HG02938 (cell line): ENCODE measurements around the gene ANAPC13.

ENCODE experiments used
- ATAC-seq: cut with Tn5 transposase; IDR thresholded peaks from one replicate; pipeline ENCODE4 v1.9.1; 2021; ENCODE audit warnings: mild to moderate bottlenecking, moderate library complexity; ENCODE audit not compliant: unreplicated experiment

ANAPC13 gene, protein sequence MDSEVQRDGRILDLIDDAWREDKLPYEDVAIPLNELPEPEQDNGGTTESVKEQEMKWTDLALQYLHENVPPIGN

DNA sequence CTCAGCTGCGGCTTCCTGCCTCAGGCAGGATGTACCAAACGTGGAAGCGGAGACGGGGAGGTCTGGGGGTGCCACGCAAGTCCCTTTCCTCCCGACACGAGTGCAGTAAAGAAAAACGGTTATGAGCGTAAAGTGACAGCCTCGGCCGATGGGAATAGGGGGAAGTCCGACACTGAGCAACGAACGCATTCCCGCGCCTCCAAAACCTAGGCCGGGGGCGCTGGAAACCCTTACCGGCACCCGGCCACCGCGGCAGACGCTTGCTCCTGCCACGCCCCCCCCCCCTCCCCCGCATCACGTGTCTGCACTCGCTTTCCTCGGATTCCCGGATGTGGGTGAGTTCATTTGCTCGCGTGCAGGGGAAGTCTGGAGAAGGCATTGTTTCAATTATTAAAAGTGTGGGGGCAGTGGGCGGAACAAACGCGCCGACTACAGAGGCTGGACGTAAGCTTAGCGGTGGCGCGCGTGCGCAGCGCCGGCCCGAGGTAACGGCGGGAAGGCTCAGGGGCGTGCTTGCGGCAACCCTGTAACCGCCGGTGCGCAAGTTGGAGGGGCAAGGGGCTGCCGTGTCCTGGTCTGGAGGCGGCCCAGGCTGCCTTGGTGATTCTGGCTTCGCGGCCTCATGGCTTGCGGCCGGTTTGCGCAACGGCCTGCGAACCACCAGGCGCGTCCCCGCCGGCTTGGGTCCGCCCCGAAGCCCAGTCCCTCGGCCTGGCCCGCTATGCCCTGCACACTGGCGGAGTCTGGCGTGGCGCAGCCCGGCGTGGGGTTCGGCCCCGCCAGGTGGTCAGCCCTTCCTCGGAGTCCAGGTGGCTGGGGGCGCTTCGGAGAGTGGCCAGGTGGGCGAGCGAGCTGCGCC lies at the start of gene ANAPC13, which contains the start of gene CEP63:
ANAPC13 (minus strand) TSS at position 268 of the 859 bp plus-strand sequence. CDS start 3,081 bp downstream, outside the sequence.
CEP63 (plus strand) TSS at position 340 of the 859 bp plus-strand sequence. CDS start 9,264 bp downstream, outside the sequence.
- peak; percentile 76 for ATAC-seq

DNA sequence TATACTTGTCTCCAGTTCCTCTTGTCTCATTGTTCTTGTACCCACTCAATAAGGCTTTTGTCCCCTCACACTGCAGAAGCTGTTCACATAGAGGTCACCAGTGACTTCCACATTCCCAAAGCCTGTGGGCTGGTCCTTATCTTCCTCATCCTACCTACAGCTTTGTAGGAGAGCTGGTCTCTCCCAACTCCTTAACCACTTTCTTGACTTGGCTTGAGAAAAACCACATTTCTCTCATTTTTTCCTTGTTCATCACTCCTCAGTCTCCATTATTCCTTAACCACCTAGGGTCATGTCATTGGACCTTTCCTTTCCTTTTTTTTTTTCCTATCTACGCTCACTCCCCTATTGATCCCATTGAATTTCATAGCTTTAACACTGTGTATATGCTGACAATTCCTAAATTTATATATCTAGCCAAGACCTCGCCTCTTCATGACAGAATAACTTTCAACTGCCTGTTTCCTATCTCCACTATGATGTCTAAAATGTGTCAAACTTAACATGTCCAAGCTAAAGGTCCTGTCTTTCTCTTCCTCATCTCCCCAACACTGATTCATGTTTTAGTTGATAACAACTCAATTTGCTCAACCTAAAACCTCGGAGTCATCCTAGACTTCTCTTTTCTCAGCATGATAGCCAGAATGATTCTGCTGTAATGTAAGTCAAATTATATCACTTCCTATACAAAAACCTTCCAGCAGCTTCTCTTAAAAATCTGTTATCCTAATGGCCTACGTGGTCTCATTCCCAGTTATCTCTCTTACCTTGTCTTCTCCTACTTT lies 49.6 kb upstream of the ANAPC13 start:
- no peak for ATAC-seq

DNA sequence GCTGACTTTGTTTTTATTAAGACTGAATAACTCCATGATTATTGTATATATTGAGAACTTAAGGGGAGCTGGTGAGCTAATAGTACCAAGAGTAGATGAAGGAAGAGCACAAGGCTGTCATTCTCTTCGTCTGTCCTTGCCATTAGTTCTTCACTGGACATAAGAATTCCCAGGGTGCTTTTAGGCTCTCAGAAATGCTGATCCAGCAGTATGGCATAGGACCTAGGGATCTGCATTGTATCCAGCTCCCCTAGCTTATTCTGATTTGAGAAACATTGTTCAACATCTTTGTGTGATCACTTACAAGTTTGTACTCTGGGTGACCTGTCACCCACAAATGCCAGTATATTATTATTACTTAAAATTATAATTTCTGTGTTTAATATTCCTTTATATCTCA lies 47.7 kb upstream of the ANAPC13 start:
- no peak for ATAC-seq

DNA sequence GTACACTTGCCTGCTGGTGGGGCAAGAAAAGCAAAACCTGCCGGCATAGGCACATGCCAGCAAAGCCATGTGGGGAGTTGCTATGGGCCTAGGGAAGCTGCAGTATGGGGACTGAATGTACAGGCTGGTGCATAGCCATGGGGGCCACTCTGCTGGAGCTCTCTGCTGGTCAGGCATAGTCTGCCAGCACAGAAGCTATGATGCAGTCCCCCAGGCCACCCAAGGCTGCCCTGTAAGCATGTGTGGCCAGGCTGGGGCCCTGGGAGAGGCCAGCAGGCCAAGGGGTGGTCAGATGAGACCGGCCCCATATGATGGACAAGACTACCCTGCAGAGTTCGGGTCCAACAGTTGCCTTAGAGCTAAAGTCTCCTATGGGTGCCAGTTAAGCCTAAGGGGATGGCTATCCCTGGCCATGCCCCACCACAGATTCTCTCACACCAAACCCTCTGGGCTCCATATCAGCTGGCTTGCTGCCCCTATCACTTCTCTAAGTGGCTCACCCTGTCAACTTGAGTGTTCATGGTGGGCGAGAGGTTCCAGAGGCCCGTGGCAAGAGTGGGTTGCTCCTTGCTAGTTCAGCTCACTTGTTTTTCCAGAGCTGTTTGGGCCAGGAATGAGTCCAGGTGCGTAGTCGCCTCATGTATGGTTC lies 41.9 kb upstream of the ANAPC13 start:
- ATAC-seq: no peak

DNA sequence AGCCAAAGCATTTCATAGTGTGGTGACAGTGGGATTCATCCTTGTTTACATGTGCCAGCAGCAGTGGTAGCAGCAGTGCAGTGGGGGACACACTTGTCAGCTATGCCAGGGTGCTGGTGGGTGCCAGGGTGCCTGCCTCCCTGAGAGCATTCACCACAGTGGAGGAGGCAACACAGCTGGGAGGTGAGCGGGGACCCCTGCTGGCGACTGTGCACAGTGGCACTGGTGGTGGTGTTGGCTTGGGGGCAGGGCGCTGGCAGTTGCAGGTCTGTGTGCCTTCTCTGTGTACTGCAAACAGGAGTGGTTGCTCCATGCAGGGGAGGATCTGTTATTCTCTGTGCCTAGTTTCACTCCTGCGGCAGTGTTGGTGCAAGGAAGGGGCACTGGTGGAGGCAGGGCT lies 41.3 kb upstream of the ANAPC13 start:
- ATAC-seq: no peak

DNA sequence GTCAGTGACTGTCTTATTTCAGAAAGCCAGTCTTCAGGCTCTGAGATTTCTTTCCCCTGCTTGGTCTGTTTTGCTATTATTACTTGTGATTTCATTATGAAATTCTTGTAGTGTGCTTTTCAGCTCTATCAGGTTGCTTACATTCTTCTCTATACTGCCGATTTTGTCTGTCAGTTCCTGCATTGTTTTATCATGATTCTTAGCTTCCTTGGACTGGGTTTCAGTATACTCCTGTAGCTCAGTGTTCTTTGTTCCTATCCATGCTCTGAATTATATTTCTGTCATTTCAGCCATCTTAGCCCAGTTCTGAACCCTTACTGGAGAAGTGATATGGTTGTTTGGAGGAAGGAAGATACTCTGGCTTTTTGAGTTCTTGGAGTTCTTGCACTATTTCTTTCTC lies 40.5 kb upstream of the ANAPC13 start:
- no peak for ATAC-seq

DNA sequence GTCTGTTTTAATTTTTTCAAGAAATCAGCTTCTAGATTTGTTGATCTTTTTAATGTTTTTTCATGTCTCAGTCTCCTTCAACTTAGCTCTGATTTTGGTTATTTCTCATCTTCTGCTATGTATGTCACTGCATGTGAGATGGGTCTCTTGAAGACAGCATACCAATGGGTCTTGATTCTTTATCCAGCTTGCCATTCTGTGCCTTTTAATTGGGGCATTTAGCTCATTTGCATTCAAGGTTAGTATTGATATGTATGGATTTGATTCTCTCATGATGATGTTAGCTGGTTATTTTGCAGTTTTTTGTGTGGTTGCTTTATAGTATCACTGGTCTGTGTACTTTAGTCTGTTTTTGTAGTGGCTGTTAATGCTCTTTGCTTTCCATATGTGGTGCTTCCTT lies 39.5 kb upstream of the ANAPC13 start:
- no peak for ATAC-seq

DNA sequence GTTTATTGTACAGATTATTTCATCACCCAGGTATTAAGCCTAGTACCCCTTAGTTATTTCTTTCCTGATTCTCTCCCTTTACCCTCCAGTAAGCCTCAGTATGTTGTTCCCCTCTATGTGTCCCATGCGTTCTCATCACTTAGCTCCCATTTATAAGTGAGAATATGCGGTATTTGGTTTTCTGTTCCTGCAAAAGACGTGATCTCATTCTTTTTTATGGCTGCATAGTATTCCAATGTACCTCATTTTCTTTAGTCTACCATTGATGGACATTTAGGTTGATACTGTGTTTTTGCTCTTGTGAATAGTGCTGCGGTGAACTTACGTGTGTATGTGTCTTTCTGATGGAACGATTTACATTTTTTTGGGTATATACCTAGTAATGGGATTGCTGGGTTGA lies 36.8 kb upstream of the ANAPC13 start:
- no peak for ATAC-seq

DNA sequence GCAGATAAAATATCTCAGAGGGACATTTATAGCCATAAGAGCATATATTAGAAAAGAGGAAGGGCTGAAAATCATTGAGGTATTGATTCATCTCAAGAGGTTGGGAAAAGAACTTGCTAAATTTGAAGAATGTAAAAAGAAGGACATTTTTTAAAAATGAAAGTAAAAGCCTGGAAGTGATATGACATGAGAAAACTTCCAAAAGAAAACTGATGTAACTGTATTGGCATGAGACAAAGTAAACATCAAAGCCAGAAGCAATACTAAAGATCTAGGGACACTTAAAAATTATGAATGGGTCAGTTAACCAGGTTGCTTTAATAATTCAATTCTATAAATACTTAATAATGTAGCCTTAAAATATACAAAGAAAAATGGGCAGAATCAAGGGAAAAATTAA lies 32.0 kb upstream of the ANAPC13 start:
- no peak for ATAC-seq

DNA sequence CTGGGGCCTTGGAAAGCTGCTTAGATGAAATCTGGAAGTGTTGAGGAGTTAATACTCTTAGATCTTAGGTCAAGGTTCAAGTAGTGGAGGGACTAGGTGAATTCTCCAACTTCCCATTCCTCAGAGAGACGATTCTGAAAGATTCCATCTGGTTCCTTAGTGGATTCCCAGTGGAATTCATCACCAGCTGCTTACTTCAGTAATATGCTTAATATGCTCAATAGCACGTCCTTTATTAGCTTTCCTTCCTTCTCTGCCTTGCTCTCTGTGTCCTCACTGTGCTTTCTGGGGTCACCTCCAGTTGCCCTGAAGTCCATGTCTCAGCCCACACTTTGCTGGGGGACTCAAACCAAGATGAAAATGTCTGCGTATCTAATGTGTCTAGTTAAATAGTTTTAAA lies 31.1 kb upstream of the ANAPC13 start:
- no peak for ATAC-seq

DNA sequence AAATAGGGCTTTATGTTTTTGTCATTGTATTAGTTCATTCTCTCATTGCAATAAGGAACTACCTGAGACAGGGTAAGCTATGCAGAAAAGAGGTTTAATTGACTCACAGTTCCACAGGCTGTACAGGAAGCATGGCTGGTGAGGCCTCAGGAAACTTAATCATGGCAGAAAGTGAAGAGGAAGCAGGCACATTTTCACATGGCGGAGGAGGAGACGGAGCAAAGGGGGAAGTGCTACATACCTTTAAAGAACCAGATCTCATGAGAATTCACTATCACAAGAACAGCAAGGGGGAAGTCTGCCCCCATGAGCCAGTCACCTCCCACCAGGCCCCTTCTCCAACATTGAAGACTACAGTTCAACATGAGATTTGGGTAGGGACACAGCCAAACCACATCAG lies 25.7 kb upstream of the ANAPC13 start:
- ATAC-seq: no peak

DNA sequence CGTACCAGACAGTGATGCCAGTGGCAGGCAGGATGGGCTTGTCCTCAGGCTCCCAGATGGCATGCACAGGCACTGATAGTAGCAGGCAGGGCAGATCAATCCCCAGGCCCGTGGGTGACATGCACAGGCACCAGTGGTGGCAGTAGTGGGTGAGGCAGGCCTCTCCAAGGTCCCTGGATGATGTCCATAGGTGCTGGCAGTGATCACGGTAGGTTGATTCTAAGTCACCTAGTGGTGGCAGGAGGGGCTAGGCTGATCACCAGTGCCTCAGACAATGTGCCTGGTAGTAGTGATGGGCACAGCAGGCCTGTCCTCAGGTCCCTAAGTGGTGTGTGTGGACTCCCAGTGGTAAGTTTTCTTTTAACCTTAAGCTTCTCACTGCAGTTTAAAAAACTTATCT lies 19.7 kb upstream of the ANAPC13 start:
- ATAC-seq: no peak

DNA sequence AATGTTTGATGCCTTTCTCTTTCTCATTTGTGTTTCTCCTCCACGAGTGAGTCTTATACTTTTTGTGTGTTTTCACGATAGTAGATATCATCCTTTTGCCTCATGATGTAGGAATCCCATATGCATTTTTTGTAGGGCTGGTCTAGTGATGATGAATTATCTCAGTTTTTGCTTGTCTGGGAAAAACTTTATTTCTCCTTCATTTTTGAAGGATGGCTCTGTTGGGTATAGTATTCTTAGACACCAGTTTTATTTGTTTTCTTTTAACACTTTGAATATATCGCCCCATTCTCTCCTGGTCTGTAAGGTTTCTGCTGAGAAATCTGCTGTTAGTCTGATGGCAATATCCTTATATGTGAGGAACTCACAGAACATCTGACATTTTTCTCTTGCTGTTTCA lies 18.3 kb upstream of the ANAPC13 start:
- no peak for ATAC-seq

DNA sequence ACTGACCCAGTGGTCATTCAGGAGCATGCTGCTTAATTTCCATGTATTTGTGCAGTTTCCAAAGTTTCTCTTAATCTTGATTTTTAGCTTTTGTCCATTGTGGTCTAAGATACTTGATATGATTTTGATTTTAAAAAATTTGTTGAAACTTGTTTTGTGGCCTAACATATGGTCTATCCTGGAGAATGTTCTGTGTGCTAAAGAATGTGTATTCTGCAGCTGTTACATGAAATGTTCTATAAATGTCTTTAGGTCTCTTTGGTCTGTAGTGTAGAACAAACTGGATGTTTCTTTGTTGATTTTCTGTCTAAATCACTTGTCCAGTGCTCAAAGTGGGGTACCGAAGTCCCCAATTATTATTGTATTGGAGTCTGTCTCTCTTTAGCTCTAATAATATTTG lies 17.5 kb upstream of the ANAPC13 start:
- no peak for ATAC-seq

DNA sequence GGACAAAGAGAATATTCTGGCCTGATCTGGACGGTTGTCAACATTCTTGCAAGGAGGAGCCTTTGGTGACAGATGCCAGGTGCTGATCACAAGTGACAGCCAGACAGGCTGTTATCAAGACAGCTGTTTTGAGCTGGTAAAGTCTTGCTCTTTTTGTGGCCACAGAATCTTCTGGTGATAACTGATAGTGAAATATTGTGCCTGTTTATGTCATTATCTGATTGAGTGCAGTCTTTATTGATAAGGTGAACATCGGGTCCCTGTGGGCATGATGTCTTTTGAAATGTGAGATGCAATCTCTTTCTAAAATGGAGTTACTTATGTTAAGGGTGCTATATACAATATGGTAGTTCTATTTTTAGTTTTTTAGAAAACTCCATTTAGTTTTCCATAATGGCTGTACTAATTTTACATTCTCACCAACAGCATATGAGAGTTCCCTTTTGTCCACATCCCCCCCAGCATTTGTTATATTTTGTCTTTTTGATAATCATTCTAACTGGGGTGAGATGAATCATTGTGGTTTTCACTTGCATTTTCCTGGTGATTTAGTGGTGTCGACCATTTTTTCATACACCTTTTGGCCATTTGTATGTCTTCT lies 10.8 kb upstream of the ANAPC13 start:
- ATAC-seq: no peak

DNA sequence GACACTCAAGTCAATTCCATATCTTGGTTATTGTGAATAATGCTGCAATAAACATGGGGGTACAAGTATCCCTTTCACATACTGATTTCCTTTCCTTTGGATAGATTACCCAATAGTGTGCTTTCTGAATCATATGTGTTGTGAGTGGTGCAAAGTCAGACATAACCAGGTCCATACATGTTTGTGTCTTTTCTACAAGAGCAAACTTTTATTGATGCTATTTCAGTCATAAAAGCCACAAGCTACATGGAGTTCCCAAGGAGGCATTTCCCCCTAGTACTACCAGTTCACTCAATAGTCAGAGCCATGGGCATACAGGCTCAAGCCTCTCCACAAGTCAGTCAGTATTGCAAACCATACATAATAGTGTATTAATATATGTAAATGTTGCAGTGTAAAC lies 10.2 kb upstream of the ANAPC13 start:
- no peak for ATAC-seq

DNA sequence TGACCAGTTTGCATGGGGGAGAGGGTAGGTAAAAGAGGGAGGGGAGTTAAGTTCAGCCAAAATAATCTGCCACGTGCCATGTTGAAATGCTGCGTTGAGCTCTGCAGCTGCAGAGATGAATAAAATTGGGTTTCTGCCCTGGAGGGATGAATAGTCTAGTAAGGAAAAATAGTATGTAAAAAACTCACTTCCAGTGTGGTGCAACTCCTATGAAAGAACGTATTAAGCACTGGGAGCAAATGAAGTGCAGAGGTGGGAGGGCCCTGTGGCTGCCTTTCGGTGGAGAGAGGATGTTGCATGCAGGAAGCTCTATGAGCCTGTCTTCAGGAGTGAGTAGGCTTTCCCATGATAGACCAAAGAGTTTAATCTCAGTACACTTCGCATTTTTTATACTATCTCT lies 8.7 kb upstream of the ANAPC13 start:
- ATAC-seq: no peak

DNA sequence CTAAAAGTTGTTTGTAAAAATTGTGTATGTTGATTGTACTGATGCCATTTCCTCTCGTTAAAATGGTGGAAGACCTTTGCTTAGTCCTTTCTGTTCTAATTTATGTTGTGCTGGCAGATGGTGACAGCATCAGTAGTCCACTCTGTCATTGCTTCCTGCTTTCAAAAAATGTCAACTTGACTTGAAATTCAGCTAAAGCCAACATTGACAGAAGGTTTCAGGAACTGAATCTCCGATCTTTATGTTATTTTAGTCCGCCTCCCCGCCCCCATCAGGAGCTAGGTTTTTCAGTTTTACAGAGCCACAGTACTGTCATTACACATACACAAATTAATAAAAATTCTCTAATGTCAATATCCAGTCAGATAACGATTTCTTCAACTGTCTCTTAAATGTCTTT lies 1.6 kb upstream of the ANAPC13 start:
- peak; percentile 25 for ATAC-seq

DNA sequence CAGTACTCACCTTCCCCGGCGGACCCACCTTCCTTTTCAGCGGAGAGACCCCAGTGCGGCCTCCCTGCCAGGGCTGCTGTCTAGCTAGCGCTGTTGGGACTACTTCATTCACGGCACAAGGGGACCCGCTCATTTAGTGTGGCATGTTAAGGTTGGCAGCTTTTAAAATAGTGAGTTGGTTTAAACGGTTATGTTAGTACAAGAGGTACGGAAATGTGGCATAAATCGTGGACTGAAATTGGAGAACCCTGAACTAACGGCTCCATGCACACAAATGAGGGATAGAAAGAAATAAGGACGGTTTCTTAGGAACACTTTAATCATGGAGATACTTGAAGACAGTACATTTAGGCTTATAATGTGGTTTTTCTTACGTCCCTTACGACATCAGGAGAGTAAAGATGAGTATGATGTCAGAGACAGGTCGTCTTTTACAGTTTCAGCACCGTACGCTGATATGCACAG lies 824 bp upstream of the ANAPC13 start:
- ATAC-seq: peak; percentile 6

DNA sequence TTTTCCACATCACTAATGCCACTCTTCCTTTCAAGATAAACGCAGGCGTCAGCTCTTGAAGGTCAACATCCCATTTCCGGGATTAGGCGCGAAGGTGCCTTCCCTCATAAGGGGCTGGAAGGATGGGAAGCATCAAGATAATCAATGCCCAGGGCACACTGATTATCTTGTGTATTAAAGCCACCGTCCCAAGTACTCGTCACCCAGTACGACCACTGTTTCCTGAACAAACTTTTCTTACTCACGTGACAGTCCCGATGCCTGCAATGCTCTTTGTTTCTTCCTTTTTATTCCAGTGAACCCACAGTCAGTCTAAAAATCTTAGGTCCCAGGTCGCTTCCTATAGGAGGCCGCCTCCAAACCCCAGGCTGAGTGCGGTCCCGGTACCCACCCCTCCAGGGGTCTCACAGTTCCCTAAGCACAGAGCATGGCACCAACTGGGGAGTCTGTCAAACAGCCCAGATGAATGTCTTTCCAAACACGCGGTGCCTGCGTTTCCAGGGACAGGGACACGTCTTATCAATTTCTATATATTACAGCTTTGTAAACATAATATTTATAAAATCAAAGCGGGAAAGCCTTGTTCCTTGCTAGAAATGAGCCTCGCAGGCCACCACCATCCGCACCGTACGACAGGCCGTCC lies 589 bp downstream of the ANAPC13 start:
- no peak for ATAC-seq
